Measurements from ENCODE around the gene RFC3.

- TF ChIP-seq POLR2A (IDR thresholded peaks at IDR 0.05) (no peak), CTCF (IDR thresholded peaks at IDR 0.05) (no peak)
Observed at GRCh38 chr13:33842207-33842606, 24.3 kb downstream of the RFC3 start.

Measured in adrenal gland (tissue), 5 donors.